MM.1S (cell line): ENCODE results near the gene CALY.

Experiments
- CTCF ChIP-seq: fragments of 300-600 bp; sonication (generic); IDR thresholded peaks from 2 replicates; pipeline ENCODE4 v1.5.1; 2016; ENCODE audit warnings: antibody characterized with exemption, low read length, mixed read lengths
- EZH2 ChIP-seq: fragments of 300-600 bp; sonication (generic); optimal IDR thresholded peaks from 2 replicates; pipeline ENCODE3; 2017; ENCODE audit warnings: low read depth, mild to moderate bottlenecking, antibody characterized with exemption, low read length, mixed read lengths
- EZH2phosphoT487 ChIP-seq: fragments of 300-600 bp; sonication (generic); IDR thresholded peaks from 2 replicates; pipeline ENCODE4 v1.6.1; 2018; ENCODE audit warnings: antibody characterized with exemption, low read length

- no peak for TF ChIP-seq CTCF
- no peak for TF ChIP-seq EZH2
- no peak for TF ChIP-seq EZH2phosphoT487
These were observed 25.2 kb upstream of the CALY start for GRCh38 chr10:133361773-133362441.
